Activated naive CD4-positive, alpha-beta T cell treated with anti-CD3 and anti-CD28 coated beads, Interleukin-2, amount 50 U/mL, for 24 hours (primary cell): ENCODE data around the gene OSBP2.
"Not testable (repeated sequence)": the region's sequence is repeated elsewhere in the genome, so short reads cannot be mapped to it uniquely, and the experiment has no call there.

Source experiments
- H3K27ac Mint-ChIP-seq: one replicate; pipeline ENCODE4 v1.8.0; 2021; ENCODE audit warnings: mild to moderate bottlenecking, mixed read lengths
- H3K27me3 Mint-ChIP-seq: one replicate; pipeline ENCODE4 v1.8.0; 2021; ENCODE audit warnings: mixed read lengths
- H3K36me3 Mint-ChIP-seq: one replicate; pipeline ENCODE4 v1.8.0; 2021; ENCODE audit warnings: mixed read lengths
- H3K4me1 Mint-ChIP-seq: one replicate; pipeline ENCODE4 v1.8.0; 2021; ENCODE audit warnings: mixed read lengths
- H3K4me3 Mint-ChIP-seq: one replicate; pipeline ENCODE4 v1.8.0; 2021; ENCODE audit warnings: mild to moderate bottlenecking, mixed read lengths
- H3K9me3 Mint-ChIP-seq: one replicate; pipeline ENCODE4 v1.8.0; 2021; ENCODE audit warnings: mixed read lengths

OSBP2 gene

DNA sequence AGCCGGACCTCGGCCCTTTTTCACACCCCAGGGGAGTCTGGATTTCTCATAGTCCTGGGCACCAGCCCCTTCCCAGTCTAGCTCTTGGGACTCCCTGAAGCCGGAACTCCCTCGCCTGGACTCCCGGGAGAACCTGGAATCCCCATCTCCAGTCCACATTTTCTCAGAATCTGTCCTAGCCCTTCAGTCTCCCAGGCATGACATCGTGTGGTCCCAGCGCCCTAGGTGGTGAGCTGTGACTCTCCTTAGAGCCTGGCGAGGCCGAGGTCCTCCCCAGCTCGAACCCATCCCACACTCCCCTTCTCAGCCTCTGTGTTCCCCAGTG lies 26.3 kb upstream of the OSBP2 start:
- Mint-ChIP-seq H3K27ac (peak overlapping the region; percentile 30), H3K27me3 (no peaks in the 10 kb centered on the region), H3K4me3 (peak overlapping the region; percentile 96), H3K4me1 (peaks cover 32% of the 10 kb centered on the region), H3K36me3 (peaks cover 7% of the 10 kb centered on the region), H3K9me3 (no peaks in the 10 kb centered on the region)

DNA sequence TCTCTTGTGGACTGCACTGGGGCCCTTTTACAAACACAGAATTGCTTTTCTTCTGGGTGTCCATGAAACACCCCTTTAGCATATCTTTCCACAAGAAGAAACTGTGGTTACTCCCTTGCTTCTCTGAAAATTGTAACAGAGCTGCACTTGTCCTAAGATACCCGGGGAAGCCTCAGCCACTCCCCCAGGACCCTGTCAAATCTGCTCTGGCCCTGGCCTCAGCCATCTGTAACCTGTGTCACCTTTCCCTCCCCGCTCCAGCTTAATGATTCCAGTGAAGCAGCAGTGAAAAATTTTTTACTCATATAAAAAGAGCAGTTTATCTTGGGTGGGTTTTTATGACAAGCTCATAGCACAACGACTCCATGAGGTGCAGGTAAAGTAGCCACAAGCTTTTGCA lies 23.6 kb upstream of the OSBP2 start:
- H3K36me3 Mint-ChIP-seq: no peaks in the 10 kb centered on the region
- H3K27me3 Mint-ChIP-seq: no peaks in the 10 kb centered on the region
- no peaks in the 10 kb centered on the region for H3K9me3 Mint-ChIP-seq
- no peak overlapping the region for H3K4me3 Mint-ChIP-seq
- peaks cover 16% of the 10 kb centered on the region for H3K4me1 Mint-ChIP-seq
- no peak overlapping the region for H3K27ac Mint-ChIP-seq

DNA sequence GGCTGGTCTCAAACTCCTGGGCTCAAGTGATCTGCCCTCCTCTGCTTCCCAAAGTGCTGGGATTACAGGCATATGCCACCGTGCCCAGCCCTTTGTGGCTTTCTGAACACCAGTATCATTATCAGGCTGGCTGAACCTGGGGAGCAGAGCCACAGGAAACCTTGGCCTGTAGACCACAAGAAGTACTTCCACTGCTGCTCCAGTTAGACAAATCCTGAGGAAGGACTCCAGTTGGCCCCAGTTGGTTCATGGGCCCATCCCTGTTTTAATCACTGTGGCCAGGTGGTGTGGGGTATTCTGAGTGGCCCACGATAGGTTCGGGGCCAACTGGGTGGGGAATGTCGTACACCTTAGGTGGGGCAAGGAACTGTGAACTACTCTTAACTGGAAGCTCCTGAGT lies 21.5 kb upstream of the OSBP2 start:
- Mint-ChIP-seq H3K27me3 (peaks cover 1% of the 10 kb centered on the region), H3K4me1 (peaks cover 6% of the 10 kb centered on the region), H3K27ac (no peak overlapping the region), H3K9me3 (no peaks in the 10 kb centered on the region), H3K4me3 (no peak overlapping the region), H3K36me3 (no peaks in the 10 kb centered on the region)

DNA sequence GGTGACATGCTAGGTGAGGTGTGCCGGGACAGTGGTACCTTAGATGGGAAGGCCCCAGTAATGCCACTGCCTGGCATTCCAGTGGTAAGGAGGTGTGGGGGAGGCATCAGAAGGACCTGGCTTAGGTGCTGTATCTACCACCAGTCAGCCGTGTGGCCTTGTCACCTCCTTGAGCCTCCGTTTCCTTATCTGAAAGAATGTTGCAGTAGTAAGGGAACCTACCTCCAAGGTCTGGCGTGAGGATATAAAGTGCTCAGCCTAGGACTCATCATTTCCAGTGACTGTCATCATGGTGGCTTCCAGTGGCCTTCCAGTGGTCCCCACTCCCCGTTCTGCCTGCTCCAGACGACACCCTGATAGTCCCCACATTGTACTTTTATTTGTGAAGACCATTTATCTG lies 20.2 kb upstream of the OSBP2 start:
- Mint-ChIP-seq H3K4me3 (no peak overlapping the region), H3K36me3 (no peaks in the 10 kb centered on the region), H3K27ac (no peak overlapping the region), H3K4me1 (no peaks in the 10 kb centered on the region), H3K9me3 (no peaks in the 10 kb centered on the region), H3K27me3 (peaks cover 1% of the 10 kb centered on the region)

DNA sequence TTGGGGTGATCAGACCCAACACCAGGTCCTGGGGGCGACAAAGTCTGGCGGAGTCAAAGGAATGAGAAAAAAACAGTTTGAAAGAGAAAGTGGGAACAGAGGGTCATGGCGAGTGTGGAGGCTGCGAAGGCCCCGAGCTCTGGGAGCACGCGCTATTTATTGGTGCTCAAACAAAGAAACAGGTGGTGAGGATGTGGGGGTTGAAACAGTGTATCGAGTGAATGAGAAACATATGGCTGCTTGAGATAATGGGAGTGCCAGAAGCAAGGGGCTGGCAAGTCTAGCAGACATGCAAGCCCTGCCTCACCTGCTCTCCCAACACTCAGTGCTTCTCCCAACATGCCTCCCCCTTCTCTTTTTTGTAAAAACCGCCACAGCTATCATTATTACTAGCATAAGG lies 19.2 kb upstream of the OSBP2 start:
- Mint-ChIP-seq H3K27me3 (peaks cover 1% of the 10 kb centered on the region), H3K4me1 (no peaks in the 10 kb centered on the region), H3K9me3 (no peaks in the 10 kb centered on the region), H3K36me3 (no peaks in the 10 kb centered on the region), H3K27ac (no peak overlapping the region), H3K4me3 (no peak overlapping the region)

DNA sequence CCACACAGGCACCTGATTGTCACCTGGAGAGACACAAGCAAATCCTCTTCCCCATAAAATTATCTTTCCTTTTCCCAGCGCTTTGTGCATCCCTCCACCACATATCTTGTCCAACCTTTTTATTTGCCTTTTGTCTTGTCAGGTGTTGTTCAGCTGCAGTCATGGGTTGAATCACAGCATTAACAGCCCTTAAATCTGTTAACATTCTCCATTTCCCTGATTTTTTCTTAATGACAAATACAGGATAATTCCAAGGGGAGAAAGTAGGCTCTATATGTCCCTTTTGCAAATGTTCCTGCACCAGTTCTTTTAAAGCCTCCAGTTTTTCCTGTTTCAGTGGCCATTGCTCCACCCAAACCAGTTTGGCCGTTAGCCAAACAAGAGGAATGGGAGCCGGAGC lies 18.1 kb upstream of the OSBP2 start:
- H3K36me3 Mint-ChIP-seq, H3K9me3 Mint-ChIP-seq, H3K4me1 Mint-ChIP-seq, H3K4me3 Mint-ChIP-seq, H3K27me3 Mint-ChIP-seq, H3K27ac Mint-ChIP-seq: not testable (repeated sequence)

GRCh38 chr22:30679895-30680690 lies 14.6 kb upstream of the OSBP2 start:
- H3K27me3 Mint-ChIP-seq, H3K4me3 Mint-ChIP-seq, H3K36me3 Mint-ChIP-seq, H3K4me1 Mint-ChIP-seq, H3K27ac Mint-ChIP-seq, H3K9me3 Mint-ChIP-seq: not testable (repeated sequence)

DNA sequence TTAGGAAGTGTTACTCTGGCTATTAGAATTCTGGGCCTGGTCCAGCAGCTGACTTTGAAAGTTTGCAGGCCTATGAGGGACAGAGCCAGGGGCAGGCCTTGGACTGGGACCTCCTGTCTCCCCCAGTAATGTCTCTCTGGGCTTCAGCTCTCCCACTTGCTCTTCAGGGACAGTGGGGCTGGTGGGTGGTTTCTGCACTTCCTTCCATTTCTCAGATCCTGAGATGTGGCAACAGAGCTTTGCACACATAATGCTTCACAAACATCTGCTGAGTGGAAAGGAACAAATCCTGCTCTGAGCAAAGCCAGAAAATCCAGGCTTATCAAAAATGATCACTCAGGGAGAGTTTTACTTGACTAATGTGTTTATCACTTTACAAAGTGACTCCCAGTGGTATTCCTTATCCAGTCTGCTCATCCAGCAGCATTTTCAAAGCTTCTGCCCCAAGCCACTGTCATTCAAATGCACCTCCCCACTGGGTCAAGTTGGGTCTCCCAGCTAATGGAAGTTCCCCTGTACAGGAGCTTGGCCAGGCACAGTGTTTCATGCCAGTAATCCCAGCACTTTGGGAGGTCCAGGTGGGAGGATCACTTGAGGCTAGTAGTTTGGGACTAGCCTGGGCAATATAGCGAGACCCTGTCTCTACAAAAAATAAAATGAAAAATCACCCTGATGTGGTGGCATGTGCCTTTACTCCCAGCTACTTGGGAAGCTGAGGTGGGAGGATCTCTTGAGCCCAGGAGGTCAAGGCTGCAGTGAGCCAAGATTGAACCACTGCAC lies 13.5 kb upstream of the OSBP2 start:
- H3K4me1 Mint-ChIP-seq: no peaks in the 10 kb centered on the region
- H3K9me3 Mint-ChIP-seq: no peaks in the 10 kb centered on the region
- no peak overlapping the region for H3K27ac Mint-ChIP-seq
- no peaks in the 10 kb centered on the region for H3K36me3 Mint-ChIP-seq
- H3K27me3 Mint-ChIP-seq: peaks cover 1% of the 10 kb centered on the region
- H3K4me3 Mint-ChIP-seq: no peak overlapping the region

DNA sequence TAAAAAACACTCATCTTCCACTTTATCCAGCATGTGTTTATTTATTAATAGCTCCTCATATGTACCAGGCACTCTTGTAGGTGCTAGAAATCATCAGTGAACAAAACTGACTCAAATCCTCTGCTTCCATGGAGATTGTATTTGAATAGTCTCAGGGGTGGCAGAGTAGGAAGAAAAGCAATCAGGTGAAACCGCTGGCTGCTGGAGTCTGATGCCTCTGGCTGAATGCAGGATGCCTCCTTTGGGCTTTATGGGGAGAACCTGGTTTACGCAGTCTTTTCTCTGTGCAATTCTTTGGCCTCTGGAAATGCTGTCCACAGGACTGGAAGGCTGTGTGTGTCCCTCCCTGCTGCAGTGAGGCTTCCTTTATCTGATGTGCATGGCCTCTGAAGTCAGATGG lies 12.8 kb upstream of the OSBP2 start:
- Mint-ChIP-seq H3K9me3 (no peaks in the 10 kb centered on the region), H3K27me3 (no peaks in the 10 kb centered on the region), H3K36me3 (no peaks in the 10 kb centered on the region), H3K4me3 (no peak overlapping the region), H3K4me1 (no peaks in the 10 kb centered on the region), H3K27ac (no peak overlapping the region)

GRCh38 chr22:30685178-30685577 lies 9.5 kb upstream of the OSBP2 start:
- H3K36me3 Mint-ChIP-seq: no peaks in the 10 kb centered on the region
- H3K9me3 Mint-ChIP-seq: no peaks in the 10 kb centered on the region
- no peak overlapping the region for H3K4me3 Mint-ChIP-seq
- no peaks in the 10 kb centered on the region for H3K4me1 Mint-ChIP-seq
- no peaks in the 10 kb centered on the region for H3K27me3 Mint-ChIP-seq
- H3K27ac Mint-ChIP-seq: no peak overlapping the region

DNA sequence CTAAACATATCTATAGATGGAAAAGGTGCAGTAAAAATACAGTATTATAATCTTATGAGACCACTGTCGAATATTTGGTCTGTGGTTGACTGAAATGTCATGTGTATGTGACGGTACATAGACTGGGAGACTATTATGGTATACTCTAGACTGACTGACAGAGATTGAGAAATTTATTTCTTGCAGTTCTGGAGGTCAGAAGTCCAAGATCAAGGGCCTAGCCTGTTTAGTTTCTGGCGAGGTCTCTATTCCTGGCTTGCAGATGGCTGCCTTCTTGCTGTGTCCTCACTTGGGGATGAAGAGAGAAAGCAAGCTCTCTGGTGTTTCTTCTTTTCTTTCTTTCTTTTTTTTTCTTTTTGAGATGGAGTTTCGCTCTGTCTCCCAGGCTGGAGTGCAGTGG lies 7.3 kb upstream of the OSBP2 start:
- H3K27ac Mint-ChIP-seq: no peak overlapping the region
- no peaks in the 10 kb centered on the region for H3K9me3 Mint-ChIP-seq
- H3K36me3 Mint-ChIP-seq: no peaks in the 10 kb centered on the region
- H3K4me1 Mint-ChIP-seq: no peaks in the 10 kb centered on the region
- H3K27me3 Mint-ChIP-seq: no peaks in the 10 kb centered on the region
- no peak overlapping the region for H3K4me3 Mint-ChIP-seq

DNA sequence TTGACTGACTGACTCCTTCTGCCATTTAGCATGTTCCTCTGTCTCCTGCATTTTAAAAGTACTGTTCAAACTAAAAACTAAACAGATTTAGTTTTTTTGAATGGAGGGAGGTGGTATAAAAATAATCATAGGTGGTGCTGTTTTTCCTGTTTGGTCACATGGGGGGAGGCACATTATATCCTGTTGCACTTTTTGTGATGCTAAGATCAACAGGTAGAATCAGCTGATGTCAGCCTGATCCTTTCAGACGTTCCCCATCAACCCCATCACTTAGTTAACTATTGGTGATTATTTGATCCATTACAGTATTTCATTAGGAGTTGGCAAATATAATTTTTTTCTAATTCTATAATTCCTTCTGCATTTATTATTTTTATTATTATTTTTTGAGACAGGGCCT lies 5.1 kb upstream of the OSBP2 start:
- peaks cover 12% of the 10 kb centered on the region for H3K4me1 Mint-ChIP-seq
- no peaks in the 10 kb centered on the region for H3K36me3 Mint-ChIP-seq
- no peak overlapping the region for H3K4me3 Mint-ChIP-seq
- H3K27ac Mint-ChIP-seq: no peak overlapping the region
- H3K27me3 Mint-ChIP-seq: no peaks in the 10 kb centered on the region
- H3K9me3 Mint-ChIP-seq: no peaks in the 10 kb centered on the region

DNA sequence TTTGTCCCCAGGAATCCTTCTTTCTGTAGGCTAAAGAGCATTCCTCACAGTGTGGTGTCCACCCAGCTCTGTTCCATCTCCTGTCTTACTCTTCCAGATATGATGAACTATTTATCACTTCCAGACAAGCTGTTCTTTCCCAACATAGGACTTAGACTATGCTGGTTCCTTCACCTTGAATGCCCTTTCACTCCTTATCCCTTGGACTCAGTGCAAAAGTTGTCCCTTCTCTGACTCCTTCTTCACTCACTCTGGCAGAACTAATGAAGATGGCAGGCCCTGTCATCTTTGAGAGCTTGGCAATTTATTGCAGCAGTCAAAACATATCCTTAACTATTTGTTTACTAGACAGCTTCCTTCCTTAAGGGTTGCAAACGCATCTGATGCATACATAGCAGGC lies 3.5 kb upstream of the OSBP2 start:
- Mint-ChIP-seq H3K4me1 (peaks cover 19% of the 10 kb centered on the region), H3K27me3 (peaks cover 2% of the 10 kb centered on the region), H3K27ac (no peak overlapping the region), H3K9me3 (no peaks in the 10 kb centered on the region), H3K4me3 (no peak overlapping the region), H3K36me3 (no peaks in the 10 kb centered on the region)

GRCh38 chr22:30694171-30694639 lies 469 bp upstream of the OSBP2 start:
- Mint-ChIP-seq H3K36me3 (no peaks in the 10 kb centered on the region), H3K9me3 (no peaks in the 10 kb centered on the region), H3K4me1 (peaks cover 19% of the 10 kb centered on the region), H3K4me3 (peak overlapping the region; percentile 88), H3K27me3 (peaks cover 2% of the 10 kb centered on the region), H3K27ac (peak overlapping the region; percentile 47)

- H3K27me3 Mint-ChIP-seq: peaks cover 2% of the 10 kb centered on the region
- no peaks in the 10 kb centered on the region for H3K9me3 Mint-ChIP-seq
- peak overlapping the region; percentile 79 for H3K4me3 Mint-ChIP-seq
- H3K36me3 Mint-ChIP-seq: no peaks in the 10 kb centered on the region
- peaks cover 19% of the 10 kb centered on the region for H3K4me1 Mint-ChIP-seq
- H3K27ac Mint-ChIP-seq: peak overlapping the region; percentile 17
Observed at GRCh38 chr22:30695351-30695851, 727 bp downstream of the OSBP2 start.

GRCh38 chr22:30695871-30696655 lies 1.4 kb downstream of the OSBP2 start:
- Mint-ChIP-seq H3K36me3 (no peaks in the 10 kb centered on the region), H3K27ac (peak overlapping the region; percentile 17), H3K4me3 (peak overlapping the region; percentile 79), H3K4me1 (peaks cover 19% of the 10 kb centered on the region), H3K9me3 (no peaks in the 10 kb centered on the region), H3K27me3 (peaks cover 2% of the 10 kb centered on the region)
